GM23338 (cell line): ENCODE data around the gene FLNB. TPM values are rescaled to one million over a fixed set of nuclear protein-coding genes. Genes with fewer than 3 reads are reported as not detected.

Experiments
- ATAC-seq: fragments of 200-7000 bp; cut with Tn5 transposase; 3 replicates; pipeline ENCODE4 v1.9.1; 2020
- DNase-seq: peaks from one replicate; pipeline ENCODE4 v3.0.0-alpha.2; 2015; ENCODE audit warnings: low spot score
- H2AFZ ChIP-seq: fragments of 200-600 bp; sonication (generic); 2 replicates; pipeline ENCODE4 v1.8.0; 2016; ENCODE audit warnings: antibody characterized with exemption, mild to moderate bottlenecking, moderate library complexity
- H3F3A ChIP-seq: fragments of 200-600 bp; sonication (generic); replicated peaks from 2 replicates; pipeline ENCODE4 v1.8.0; 2017; ENCODE audit warnings: antibody characterized with exemption, mixed run types, low read depth
- H3K27ac ChIP-seq: fragments of 200-600 bp; sonication (generic); 2 replicates; pipeline ENCODE4 v1.6.1; 2016; ENCODE audit warnings: low read depth
- H3K27me3 ChIP-seq: fragments of 200-600 bp; sonication (generic); 2 replicates; pipeline ENCODE4 v1.8.0; 2016; ENCODE audit warnings: mild to moderate bottlenecking, mixed run types, moderate library complexity; ENCODE audit not compliant: insufficient read depth
- H3K36me3 ChIP-seq: fragments of 200-600 bp; sonication (generic); 2 replicates; pipeline ENCODE4 v1.8.0; 2016; ENCODE audit warnings: mild to moderate bottlenecking; ENCODE audit not compliant: insufficient read depth
- H3K4me1 ChIP-seq: fragments of 200-600 bp; sonication (generic); 2 replicates; pipeline ENCODE4 v1.8.0; 2016; ENCODE audit warnings: mild to moderate bottlenecking, moderate library complexity; ENCODE audit not compliant: insufficient read depth
- H3K4me2 ChIP-seq: fragments of 200-600 bp; sonication (generic); 2 replicates; pipeline ENCODE4 v1.7.1; 2017; ENCODE audit warnings: mixed run types
- H3K4me3 ChIP-seq: fragments of 200-600 bp; sonication (generic); 2 replicates; pipeline ENCODE4 v1.6.1; 2016; ENCODE audit warnings: mixed run types
- H3K79me2 ChIP-seq: fragments of 200-600 bp; sonication (generic); replicated peaks from 2 replicates; pipeline ENCODE4 v1.8.0; 2017; ENCODE audit warnings: mild to moderate bottlenecking; ENCODE audit not compliant: insufficient read depth
- H3K9me2 ChIP-seq: fragments of 200-600 bp; sonication (generic); 2 replicates; pipeline ENCODE4 v1.8.0; 2017; ENCODE audit not compliant: insufficient read depth
- H4K20me1 ChIP-seq: fragments of 200-600 bp; sonication (generic); replicated peaks from 2 replicates; pipeline ENCODE4 v1.8.0; 2017; ENCODE audit warnings: mild to moderate bottlenecking; ENCODE audit not compliant: insufficient read depth
- H3K27ac Mint-ChIP-seq: 2 replicates; pipeline ENCODE4 v1.8.0; 2020; ENCODE audit warnings: inconsistent platforms, mild to moderate bottlenecking, moderate library complexity, mixed read lengths
- H3K27me3 Mint-ChIP-seq: 3 replicates; pipeline ENCODE4 v1.8.0; 2022; ENCODE audit warnings: low read depth, mild to moderate bottlenecking, moderate library complexity, mixed read lengths, inconsistent platforms; ENCODE audit not compliant: insufficient read depth, poor library complexity
- H3K36me3 Mint-ChIP-seq: 3 replicates; pipeline ENCODE4 v1.8.0; 2021; ENCODE audit warnings: low read depth, mild to moderate bottlenecking, inconsistent platforms, moderate library complexity, mixed read lengths
- H3K4me1 Mint-ChIP-seq: 3 replicates; pipeline ENCODE4 v1.8.0; 2020; ENCODE audit warnings: mild to moderate bottlenecking, inconsistent platforms, mixed read lengths
- H3K4me3 Mint-ChIP-seq: 3 replicates; pipeline ENCODE4 v1.8.0; 2021; ENCODE audit warnings: moderate library complexity, mild to moderate bottlenecking, inconsistent platforms, mixed read lengths
- H3K9me3 Mint-ChIP-seq: 3 replicates; pipeline ENCODE4 v1.8.0; 2020; ENCODE audit warnings: moderate library complexity, mild to moderate bottlenecking, inconsistent platforms, mixed read lengths
- CTCF ChIP-seq, 2 experiments: fragments of 200-600 bp in 1 of 2; sonication (generic) in 1 of 2; conservative IDR thresholded peaks; 2 replicates each; pipeline versions ENCODE4 v1.5.1 to v1.6.1; 2016 to 2017; ENCODE audit warnings: antibody characterized with exemption in 2 of 2, low read depth in 2 of 2, mild to moderate bottlenecking in 2 of 2, moderate library complexity in 1 of 2
- EZH2 ChIP-seq: fragments of 200-600 bp; sonication (generic); IDR thresholded peaks from one replicate; pipeline ENCODE4 v1.8.0; 2017; ENCODE audit warnings: antibody characterized with exemption, mild to moderate bottlenecking, low read depth; ENCODE audit not compliant: unreplicated experiment
- EZH2phosphoT487 ChIP-seq: fragments of 200-600 bp; sonication (generic); IDR thresholded peaks from one replicate; pipeline ENCODE4 v1.8.1; 2018; ENCODE audit warnings: antibody characterized with exemption; ENCODE audit not compliant: unreplicated experiment
- NANOG ChIP-seq: IDR thresholded peaks from 2 replicates; pipeline ENCODE4 v1.6.1; 2016; ENCODE audit warnings: antibody characterized with exemption, borderline replicate concordance
- POLR2AphosphoS5 ChIP-seq: IDR thresholded peaks from 2 replicates; pipeline ENCODE4 v1.6.1; 2016; ENCODE audit warnings: antibody characterized with exemption, low read depth
- REST ChIP-seq: IDR thresholded peaks from one replicate; pipeline ENCODE4 v1.6.1; 2018; ENCODE audit warnings: antibody characterized with exemption; ENCODE audit not compliant: unreplicated experiment
- STAT1 ChIP-seq: IDR thresholded peaks from one replicate; pipeline ENCODE4 v1.6.1; 2016; ENCODE audit warnings: antibody characterized with exemption; ENCODE audit not compliant: unreplicated experiment
- ZNF114 ChIP-seq: fragments of 250-450 bp; sonication (Bioruptor Pico); IDR thresholded peaks from 2 replicates; pipeline ENCODE4 v1.5.0; 2020; ENCODE audit warnings: mild to moderate bottlenecking, moderate library complexity
- ZNF331 ChIP-seq: fragments of 250-450 bp; sonication (Bioruptor Pico); IDR thresholded peaks from 2 replicates; pipeline ENCODE4 v1.5.0; 2020; ENCODE audit warnings: low read depth, mild to moderate bottlenecking, moderate library complexity
- polyA plus RNA-seq: library from polyadenylated mRNA; unstranded; fragments of >200 nt; fragmentation: Nextera tagmentation; extraction: Ambion mirVana; gene quantifications from 2 replicates; pipeline ENCODE4 v1.2.1, GENCODE V29; 2016
- total RNA-seq: library from RNA; depleted of rRNA; stranded (reverse); fragments of >200 nt; shearing (Covaris generic); gene quantifications from 2 replicates; pipeline ENCODE4 v1.2.3, GENCODE V29; 2014

Gene FLNB
- total and polyA plus RNA-seq, 2 experiments from 2014 or later: 39.7 to 179 TPM

- Histone ChIP-seq H3K9me2 (no peaks in the 10 kb centered on the region), H2AFZ (no peak overlapping the region), H3K4me3 (no peak overlapping the region), H3K36me3 (peaks cover 62% of the 10 kb centered on the region), H3K79me2 (no peaks in the 10 kb centered on the region), H3K4me2 (no peak overlapping the region), H3F3A (no peaks in the 10 kb centered on the region), H3K27me3 (no peaks in the 10 kb centered on the region), H3K4me1 (no peaks in the 10 kb centered on the region), H3K27ac (no peak overlapping the region), H4K20me1 (peaks cover 4% of the 10 kb centered on the region)
- H3K27me3 Mint-ChIP-seq: peaks cover 4% of the 10 kb centered on the region
- ATAC-seq (no peak), DNase-seq (no peak)
- no peak for TF ChIP-seq NANOG
- no peak for TF ChIP-seq POLR2AphosphoS5
- no peak for TF ChIP-seq EZH2phosphoT487
- no peaks in the 10 kb centered on the region for H3K9me3 Mint-ChIP-seq
- no peak overlapping the region for H3K4me3 Mint-ChIP-seq
- peaks cover 52% of the 10 kb centered on the region for H3K36me3 Mint-ChIP-seq
- H3K4me1 Mint-ChIP-seq: no peaks in the 10 kb centered on the region
- no peak overlapping the region for H3K27ac Mint-ChIP-seq
Observed at GRCh38 chr3:58152225-58153015, 144.2 kb downstream of the FLNB start.

GRCh38 chr3:58153371-58153770 is 145.1 kb downstream of the FLNB start:
- Histone ChIP-seq H3K36me3 (peaks cover 60% of the 10 kb centered on the region), H3K27me3 (no peaks in the 10 kb centered on the region), H3K27ac (no peak overlapping the region), H3K4me2 (no peak overlapping the region), H3F3A (no peaks in the 10 kb centered on the region), H4K20me1 (peaks cover 4% of the 10 kb centered on the region), H3K79me2 (no peaks in the 10 kb centered on the region), H2AFZ (no peak overlapping the region), H3K4me1 (no peaks in the 10 kb centered on the region), H3K9me2 (no peaks in the 10 kb centered on the region), H3K4me3 (no peak overlapping the region)
- no peak for ATAC-seq
- TF ChIP-seq ZNF331 (CRISPR knock-in tag): no peak
- no peak for TF ChIP-seq ZNF114 (CRISPR knock-in tag)
- TF ChIP-seq CTCF (conservative IDR thresholded peaks at IDR 0.05; ENCODE audit: low read depth in 2 of 2): no peak
- no peak for TF ChIP-seq EZH2phosphoT487
- no peak for TF ChIP-seq REST
- TF ChIP-seq EZH2: no peak
- TF ChIP-seq STAT1: no peak
- DNase-seq: no peak
- H3K27ac Mint-ChIP-seq: no peak overlapping the region
- no peaks in the 10 kb centered on the region for H3K4me1 Mint-ChIP-seq
- no peak overlapping the region for H3K4me3 Mint-ChIP-seq
- peaks cover 4% of the 10 kb centered on the region for H3K27me3 Mint-ChIP-seq
- no peaks in the 10 kb centered on the region for H3K9me3 Mint-ChIP-seq
- H3K36me3 Mint-ChIP-seq: peaks cover 48% of the 10 kb centered on the region
